Brain microvascular endothelial cell (primary cell): ENCODE data around the gene OTOF.

ENCODE experiments used
- DNase-seq: peaks from one replicate; pipeline ENCODE4 v3.0.0-alpha.2; 2020
- H3K27ac ChIP-seq: fragments of 250-450 bp; sonication (Bioruptor Pico); 2 replicates; pipeline ENCODE4 v1.5.1; 2020; ENCODE audit warnings: mild to moderate bottlenecking, moderate library complexity
- H3K27me3 ChIP-seq: fragments of 250-450 bp; sonication (Bioruptor Pico); replicated peaks from 2 replicates; pipeline ENCODE4 v1.5.1; 2020; ENCODE audit warnings: mild to moderate bottlenecking
- H3K36me3 ChIP-seq: fragments of 250-450 bp; sonication (Bioruptor Pico); replicated peaks from 2 replicates; pipeline ENCODE4 v1.5.1; 2020; ENCODE audit warnings: mild to moderate bottlenecking
- H3K4me3 ChIP-seq: 2 replicates; pipeline ENCODE4 v1.5.1; 2011; ENCODE audit warnings: low read depth, mild to moderate bottlenecking, control low read depth, low read length, moderate library complexity
- in situ Hi-C: cut with HindIII; loops from 2 replicates; pipeline ENCODE4 v1.10.0; 2017; ENCODE audit warnings: low sequenced_read_pairs, low pct_ligation_motif_present
- TF ChIP-seq, protein P1 (sequence below): IDR thresholded peaks from 2 replicates; pipeline ENCODE4 v1.5.1; 2011; ENCODE audit warnings: low read depth, mild to moderate bottlenecking, moderate library complexity, low read length, control low read depth, inconsistent platforms; ENCODE audit errors: missing control alignments

OTOF gene

DNA sequence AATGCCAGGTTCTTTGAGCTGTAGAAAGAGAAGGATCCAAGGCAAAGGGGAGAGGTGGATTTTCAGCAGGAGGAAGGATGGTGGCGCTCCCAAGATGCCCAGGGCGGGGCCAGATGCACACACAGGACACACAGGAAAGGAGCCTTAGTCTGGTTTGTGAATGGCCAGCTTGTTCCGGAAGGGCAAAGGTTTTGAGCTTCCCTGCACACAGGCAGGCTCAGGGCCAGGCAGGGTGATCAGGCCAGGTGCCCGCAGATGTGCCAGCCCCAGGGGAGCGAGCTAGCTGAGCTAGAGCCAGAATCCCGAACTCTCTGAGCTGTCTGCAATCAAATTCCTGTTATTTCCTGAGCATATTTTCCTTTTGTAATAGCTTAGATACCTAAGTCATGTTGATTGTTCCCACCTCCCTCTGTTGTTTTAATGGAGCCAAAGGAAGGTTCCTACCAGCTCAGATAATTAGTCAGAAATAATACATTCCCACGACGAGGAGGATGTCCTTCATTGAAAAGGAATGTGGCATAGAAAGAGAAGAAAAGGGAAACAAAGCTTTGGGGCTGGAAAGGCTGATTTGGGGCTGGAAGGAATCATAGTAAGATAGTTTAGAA lies 13.7 kb upstream of the OTOF start:
- Histone ChIP-seq H3K36me3 (no peaks in the 10 kb centered on the region), H3K27me3 (no peaks in the 10 kb centered on the region), H3K27ac (no peak overlapping the region), H3K4me3 (no peak overlapping the region)
- no peak for DNase-seq
- TF ChIP-seq, protein P1, sequence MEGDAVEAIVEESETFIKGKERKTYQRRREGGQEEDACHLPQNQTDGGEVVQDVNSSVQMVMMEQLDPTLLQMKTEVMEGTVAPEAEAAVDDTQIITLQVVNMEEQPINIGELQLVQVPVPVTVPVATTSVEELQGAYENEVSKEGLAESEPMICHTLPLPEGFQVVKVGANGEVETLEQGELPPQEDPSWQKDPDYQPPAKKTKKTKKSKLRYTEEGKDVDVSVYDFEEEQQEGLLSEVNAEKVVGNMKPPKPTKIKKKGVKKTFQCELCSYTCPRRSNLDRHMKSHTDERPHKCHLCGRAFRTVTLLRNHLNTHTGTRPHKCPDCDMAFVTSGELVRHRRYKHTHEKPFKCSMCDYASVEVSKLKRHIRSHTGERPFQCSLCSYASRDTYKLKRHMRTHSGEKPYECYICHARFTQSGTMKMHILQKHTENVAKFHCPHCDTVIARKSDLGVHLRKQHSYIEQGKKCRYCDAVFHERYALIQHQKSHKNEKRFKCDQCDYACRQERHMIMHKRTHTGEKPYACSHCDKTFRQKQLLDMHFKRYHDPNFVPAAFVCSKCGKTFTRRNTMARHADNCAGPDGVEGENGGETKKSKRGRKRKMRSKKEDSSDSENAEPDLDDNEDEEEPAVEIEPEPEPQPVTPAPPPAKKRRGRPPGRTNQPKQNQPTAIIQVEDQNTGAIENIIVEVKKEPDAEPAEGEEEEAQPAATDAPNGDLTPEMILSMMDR = no peak
- in situ Hi-C loops = no loop called here

DNA sequence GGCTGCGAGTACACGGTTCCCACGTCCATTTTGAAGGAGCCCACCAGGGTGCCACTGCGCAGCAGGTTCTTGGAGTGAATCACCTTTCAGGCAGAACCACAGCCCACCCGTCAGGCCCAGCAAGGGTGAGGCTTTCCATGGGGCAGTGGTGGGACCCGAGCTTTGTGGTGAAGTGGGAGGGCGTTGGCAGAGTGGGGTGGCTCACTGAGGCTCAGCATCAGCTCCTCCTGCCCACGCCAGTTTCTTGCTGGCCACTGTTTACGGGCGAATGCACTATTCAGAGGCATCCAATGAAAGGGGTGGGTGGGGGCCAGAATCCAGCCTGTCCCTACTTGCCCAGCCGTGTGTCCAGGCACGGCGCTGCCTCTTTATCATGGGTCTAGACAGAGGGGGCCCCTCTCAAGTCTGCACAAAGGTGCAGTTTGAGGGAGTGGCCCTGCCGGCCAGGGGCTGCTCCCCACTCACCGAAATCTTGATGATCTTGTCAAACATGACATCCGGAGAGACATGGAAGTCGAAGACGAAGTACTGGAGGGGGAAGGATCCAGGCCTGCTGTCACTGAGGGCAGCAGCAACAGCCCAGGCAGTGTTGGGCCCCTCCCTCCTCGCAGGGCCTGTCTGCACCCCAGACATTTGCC lies 11.4 kb upstream of the OTOF start:
- H3K27ac ChIP-seq = no peak overlapping the region
- no peak for DNase-seq
- in situ Hi-C loops = no loop called here
- no peak overlapping the region for H3K4me3 ChIP-seq
- no peaks in the 10 kb centered on the region for H3K27me3 ChIP-seq
- no peaks in the 10 kb centered on the region for H3K36me3 ChIP-seq
- TF ChIP-seq, protein P1 = no peak

DNA sequence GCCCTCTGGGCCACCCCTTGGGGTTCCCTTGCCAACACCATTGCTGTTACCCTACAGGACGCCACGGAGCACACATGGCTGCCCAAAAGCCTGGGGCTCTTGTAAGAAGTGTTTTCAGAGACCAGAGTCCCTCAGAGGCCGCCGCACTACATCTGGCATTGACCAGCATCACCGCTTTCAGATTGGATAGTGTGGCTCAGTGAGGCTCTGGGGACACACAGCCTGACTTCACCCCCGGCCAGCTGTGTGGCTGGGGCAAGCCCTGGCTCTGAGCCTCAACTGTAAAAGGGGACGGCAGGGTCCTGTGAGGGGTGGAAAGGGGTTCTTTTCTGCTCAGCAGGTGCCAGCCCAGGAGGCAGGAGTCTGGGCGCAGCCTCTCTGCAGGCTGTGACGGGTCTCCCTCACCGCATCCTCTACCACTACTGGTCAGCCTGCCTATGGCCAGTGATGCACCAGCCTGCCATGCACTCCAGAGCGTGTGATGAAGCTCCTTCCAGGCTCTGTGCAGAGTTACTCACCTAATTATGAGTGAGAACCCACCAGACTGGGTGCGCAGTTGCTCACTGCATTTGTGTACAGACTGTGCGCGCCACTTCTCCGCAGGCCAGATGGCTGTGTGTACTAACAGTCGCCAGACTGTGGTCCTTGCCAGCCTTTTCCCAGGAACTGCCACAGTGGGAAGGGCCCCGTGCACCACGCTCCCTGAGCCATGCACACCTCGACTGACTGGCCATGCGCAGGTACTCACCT lies 10.7 kb upstream of the OTOF start:
- H3K27me3 ChIP-seq = no peaks in the 10 kb centered on the region
- in situ Hi-C loops = no loop called here
- DNase-seq = no peak
- TF ChIP-seq, protein P1 = no peak
- H3K27ac ChIP-seq = no peak overlapping the region
- H3K36me3 ChIP-seq = no peaks in the 10 kb centered on the region
- H3K4me3 ChIP-seq = no peak overlapping the region

DNA sequence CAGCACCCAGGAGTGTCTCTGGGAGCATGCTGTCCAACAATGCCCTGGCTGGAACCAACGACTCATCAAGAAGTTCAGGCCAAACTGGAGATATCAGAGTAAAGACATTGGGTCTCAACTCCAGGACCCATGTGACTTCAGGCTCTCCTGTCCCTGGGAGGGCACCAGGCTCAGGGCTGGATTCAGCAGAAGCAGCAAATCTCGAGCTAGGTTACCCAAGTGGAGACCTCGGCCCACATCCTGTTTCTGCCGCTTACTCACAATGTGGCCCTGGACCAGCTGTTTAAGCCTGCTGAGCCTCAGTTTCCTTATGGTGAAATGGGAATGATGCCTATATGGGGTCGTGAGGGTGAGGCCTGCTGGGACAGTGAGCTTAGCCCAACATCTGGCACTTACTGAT lies 9.3 kb upstream of the OTOF start:
- Histone ChIP-seq H3K4me3 (no peak overlapping the region), H3K27ac (no peak overlapping the region), H3K27me3 (no peaks in the 10 kb centered on the region), H3K36me3 (no peaks in the 10 kb centered on the region)
- DNase-seq = no peak
- TF ChIP-seq, protein P1 = no peak
- in situ Hi-C loops = no loop called here

DNA sequence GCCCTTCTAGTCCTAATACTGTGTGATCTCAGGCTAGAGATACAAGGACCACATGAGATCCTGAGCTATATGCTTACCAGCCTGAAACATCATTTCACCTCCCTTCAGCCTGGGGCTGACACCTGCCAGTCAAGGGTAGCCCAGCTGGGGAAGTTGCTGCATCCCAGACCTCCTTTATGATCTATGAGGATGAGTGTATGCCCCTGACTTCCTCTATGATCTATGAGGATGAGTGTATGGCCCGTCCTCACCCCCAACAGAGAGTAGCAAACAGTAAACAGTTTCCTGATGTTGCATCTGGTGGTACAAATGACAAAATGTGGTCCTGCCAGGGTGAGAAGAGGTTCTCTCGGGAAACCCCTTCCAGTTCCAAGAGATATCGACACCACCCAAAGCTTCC lies 8.9 kb upstream of the OTOF start:
- in situ Hi-C loops = no loop called here
- TF ChIP-seq, protein P1 = no peak

More for the DNA sequence above, 8.9 kb upstream of the OTOF start:
- DNase-seq = no peak
- no peaks in the 10 kb centered on the region for H3K36me3 ChIP-seq
- H3K4me3 ChIP-seq = no peak overlapping the region
- H3K27me3 ChIP-seq = no peaks in the 10 kb centered on the region
- H3K27ac ChIP-seq = no peak overlapping the region
